ENCODE measurements around the gene ZFYVE21.

The ZFYVE21 gene

DNA sequence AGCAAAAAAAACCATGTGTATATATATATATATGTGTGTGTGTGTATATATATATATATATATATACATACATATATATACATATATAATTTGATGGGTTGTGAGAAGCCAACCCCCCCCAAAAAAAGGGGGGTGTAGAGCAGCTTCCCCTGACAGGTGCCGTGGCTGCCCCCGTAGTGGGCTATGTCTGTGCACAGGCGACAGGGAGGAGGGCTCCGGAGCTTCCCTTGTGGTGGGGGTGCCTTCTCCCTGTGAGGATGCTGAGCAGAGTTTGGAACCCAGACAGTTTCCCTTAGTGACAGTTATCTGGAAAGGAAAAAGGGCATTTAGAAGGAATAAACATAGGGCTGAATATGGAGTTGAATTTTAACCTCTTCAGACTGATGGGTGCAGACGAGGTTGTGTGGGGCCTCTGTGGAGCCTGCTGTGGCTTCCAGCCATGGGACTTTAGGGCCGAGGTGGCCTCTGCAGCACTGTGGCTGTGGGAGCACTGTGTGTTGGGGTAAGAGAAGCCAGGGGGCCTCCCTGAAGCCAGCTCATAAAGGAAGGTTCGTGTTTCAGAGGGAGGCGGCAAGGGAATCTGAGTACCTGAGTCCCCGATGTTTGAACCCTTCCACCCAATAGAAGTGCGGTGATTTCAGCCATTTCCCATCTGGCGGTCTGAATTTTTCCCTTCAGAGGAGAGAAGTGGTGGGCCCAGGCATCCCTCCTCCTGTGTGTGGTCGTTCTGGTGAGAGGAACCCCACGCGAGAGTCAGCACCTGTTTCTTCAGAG lies 20.1 kb upstream of the ZFYVE21 start:
- DNase-seq (ENCODE audit: low read depth in 1 of 2, low spot score in 1 of 2), result no peak
- Histone ChIP-seq H3K4me3 (replicated peaks; ENCODE audit: insufficient read depth, low read length) (no peak overlapping the region), H3K27me3 (ENCODE audit: insufficient read depth, poor library complexity, severe bottlenecking) (no peaks in the 10 kb centered on the region), H3K27ac (replicated peaks) (no peak overlapping the region)
- TF ChIP-seq SPI1 (IDR thresholded peaks at IDR 0.05; ENCODE audit: borderline replicate concordance, low read depth) (no peak), REST (IDR thresholded peaks at IDR 0.05; ENCODE audit: insufficient replicate concordance, low read depth) (no peak), GABPA (IDR thresholded peaks at IDR 0.05; ENCODE audit: low read depth) (no peak), POLR2AphosphoS5 (IDR thresholded peaks at IDR 0.05; ENCODE audit: low read depth) (no peak; the same call in 1 of the 2 replicates)
- TF ChIP-seq, protein P1, sequence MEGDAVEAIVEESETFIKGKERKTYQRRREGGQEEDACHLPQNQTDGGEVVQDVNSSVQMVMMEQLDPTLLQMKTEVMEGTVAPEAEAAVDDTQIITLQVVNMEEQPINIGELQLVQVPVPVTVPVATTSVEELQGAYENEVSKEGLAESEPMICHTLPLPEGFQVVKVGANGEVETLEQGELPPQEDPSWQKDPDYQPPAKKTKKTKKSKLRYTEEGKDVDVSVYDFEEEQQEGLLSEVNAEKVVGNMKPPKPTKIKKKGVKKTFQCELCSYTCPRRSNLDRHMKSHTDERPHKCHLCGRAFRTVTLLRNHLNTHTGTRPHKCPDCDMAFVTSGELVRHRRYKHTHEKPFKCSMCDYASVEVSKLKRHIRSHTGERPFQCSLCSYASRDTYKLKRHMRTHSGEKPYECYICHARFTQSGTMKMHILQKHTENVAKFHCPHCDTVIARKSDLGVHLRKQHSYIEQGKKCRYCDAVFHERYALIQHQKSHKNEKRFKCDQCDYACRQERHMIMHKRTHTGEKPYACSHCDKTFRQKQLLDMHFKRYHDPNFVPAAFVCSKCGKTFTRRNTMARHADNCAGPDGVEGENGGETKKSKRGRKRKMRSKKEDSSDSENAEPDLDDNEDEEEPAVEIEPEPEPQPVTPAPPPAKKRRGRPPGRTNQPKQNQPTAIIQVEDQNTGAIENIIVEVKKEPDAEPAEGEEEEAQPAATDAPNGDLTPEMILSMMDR (IDR thresholded peaks at IDR 0.05; ENCODE audit: insufficient read depth, low read length), result no peak

DNA sequence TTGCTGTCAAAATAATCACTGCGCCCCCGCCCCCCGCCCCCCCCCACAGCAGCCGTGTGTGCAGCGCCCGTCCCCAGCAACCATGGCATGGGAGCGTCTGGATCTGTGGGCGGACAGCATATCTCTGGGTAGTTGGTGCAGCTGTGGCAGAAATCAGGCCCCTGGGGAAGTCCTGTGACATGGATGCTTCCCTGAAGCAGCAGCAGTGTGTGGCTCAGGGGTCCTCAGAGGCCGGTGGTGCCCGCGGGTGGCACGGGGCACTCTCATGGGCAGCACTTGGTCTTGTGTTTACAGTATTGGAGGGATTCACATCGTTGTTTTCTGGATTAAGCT lies 19.6 kb upstream of the ZFYVE21 start:
- no peak for DNase-seq (ENCODE audit: low read depth in 1 of 2, low spot score in 1 of 2)
- no peak overlapping the region for H3K4me3 ChIP-seq (replicated peaks; ENCODE audit: insufficient read depth, low read length)
- no peaks in the 10 kb centered on the region for H3K27me3 ChIP-seq (ENCODE audit: insufficient read depth, poor library complexity, severe bottlenecking)
- TF ChIP-seq POLR2AphosphoS5 (IDR thresholded peaks at IDR 0.05; ENCODE audit: low read depth) (no peak), GABPA (IDR thresholded peaks at IDR 0.05; ENCODE audit: low read depth) (no peak), REST (IDR thresholded peaks at IDR 0.05; ENCODE audit: insufficient replicate concordance, low read depth) (no peak), SPI1 (IDR thresholded peaks at IDR 0.05; ENCODE audit: borderline replicate concordance, low read depth) (no peak)
- TF ChIP-seq, protein P1 (IDR thresholded peaks at IDR 0.05; ENCODE audit: insufficient read depth, low read length), result no peak
- no peak overlapping the region for H3K27ac ChIP-seq (replicated peaks)

DNA sequence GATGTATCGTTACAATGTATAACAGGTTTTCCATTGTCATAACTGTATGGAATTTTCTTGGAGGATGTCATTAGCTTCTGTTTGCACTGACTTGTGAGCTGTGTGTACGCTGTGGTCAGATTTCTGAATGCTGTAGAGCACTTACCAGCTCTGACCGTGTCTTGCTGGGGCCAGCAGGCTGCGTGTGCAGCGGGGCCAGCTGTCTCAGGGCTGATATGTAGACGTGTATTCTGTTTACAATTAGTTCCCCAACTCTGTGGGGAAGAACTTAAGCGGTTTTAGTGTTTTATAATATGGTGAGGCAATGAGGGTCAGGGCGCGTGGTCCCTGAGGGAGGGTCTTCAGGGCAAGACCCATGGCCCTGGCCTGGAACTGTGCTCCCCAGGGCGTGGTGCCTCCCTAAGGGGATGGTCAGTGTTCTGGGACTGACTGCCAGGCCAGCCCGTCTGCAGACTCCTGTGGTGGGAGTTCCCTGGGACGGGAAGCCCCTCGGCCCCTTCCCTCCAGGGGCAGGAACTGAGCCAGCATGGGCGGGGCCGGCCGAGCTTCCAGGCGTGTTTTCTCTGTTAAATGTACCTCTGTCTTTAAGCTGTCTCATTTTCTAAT lies 19.0 kb upstream of the ZFYVE21 start:
- no peak overlapping the region for H3K27ac ChIP-seq (replicated peaks)
- no peak for DNase-seq (ENCODE audit: low read depth in 1 of 2, low spot score in 1 of 2)
- no peaks in the 10 kb centered on the region for H3K27me3 ChIP-seq (ENCODE audit: insufficient read depth, poor library complexity, severe bottlenecking)
- H3K4me3 ChIP-seq (replicated peaks; ENCODE audit: insufficient read depth, low read length), result no peak overlapping the region
- TF ChIP-seq SPI1 (IDR thresholded peaks at IDR 0.05; ENCODE audit: borderline replicate concordance, low read depth) (no peak), REST (IDR thresholded peaks at IDR 0.05; ENCODE audit: insufficient replicate concordance, low read depth) (no peak), POLR2AphosphoS5 (IDR thresholded peaks at IDR 0.05; ENCODE audit: low read depth) (no peak; the same call in 1 of the 2 replicates), GABPA (IDR thresholded peaks at IDR 0.05; ENCODE audit: low read depth) (no peak)
- TF ChIP-seq, protein P1 (IDR thresholded peaks at IDR 0.05; ENCODE audit: insufficient read depth, low read length), result no peak

All from HL-60 (cell line).